T-helper 1 cell treated with Interleukin-12 subunit alpha and Interleukin-12 subunit beta and Interleukin-4 antibody, amounts not matched to agents 30 ng/mL and 1 ng/mL, for 36 hours (primary cell): ENCODE results near the gene TSHZ1. TPM values are rescaled to one million over a fixed set of nuclear protein-coding genes. Genes with fewer than 3 reads are reported as not detected.

Source experiments
- intact Hi-C: fragments of 100-400 bp; cut with micrococcal nuclease; formaldehyde crosslinking; loops from one replicate; pipeline ENCODE4 v1.15.1; 2024
- total RNA-seq: library from RNA; stranded (reverse); gene quantifications from 2 replicates; pipeline ENCODE4 v1.2.3, GENCODE V29; 2022

Gene TSHZ1, protein sequence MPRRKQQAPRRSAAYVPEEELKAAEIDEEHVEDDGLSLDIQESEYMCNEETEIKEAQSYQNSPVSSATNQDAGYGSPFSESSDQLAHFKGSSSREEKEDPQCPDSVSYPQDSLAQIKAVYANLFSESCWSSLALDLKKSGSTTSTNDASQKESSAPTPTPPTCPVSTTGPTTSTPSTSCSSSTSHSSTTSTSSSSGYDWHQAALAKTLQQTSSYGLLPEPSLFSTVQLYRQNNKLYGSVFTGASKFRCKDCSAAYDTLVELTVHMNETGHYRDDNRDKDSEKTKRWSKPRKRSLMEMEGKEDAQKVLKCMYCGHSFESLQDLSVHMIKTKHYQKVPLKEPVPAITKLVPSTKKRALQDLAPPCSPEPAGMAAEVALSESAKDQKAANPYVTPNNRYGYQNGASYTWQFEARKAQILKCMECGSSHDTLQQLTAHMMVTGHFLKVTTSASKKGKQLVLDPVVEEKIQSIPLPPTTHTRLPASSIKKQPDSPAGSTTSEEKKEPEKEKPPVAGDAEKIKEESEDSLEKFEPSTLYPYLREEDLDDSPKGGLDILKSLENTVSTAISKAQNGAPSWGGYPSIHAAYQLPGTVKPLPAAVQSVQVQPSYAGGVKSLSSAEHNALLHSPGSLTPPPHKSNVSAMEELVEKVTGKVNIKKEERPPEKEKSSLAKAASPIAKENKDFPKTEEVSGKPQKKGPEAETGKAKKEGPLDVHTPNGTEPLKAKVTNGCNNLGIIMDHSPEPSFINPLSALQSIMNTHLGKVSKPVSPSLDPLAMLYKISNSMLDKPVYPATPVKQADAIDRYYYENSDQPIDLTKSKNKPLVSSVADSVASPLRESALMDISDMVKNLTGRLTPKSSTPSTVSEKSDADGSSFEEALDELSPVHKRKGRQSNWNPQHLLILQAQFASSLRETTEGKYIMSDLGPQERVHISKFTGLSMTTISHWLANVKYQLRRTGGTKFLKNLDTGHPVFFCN (N-terminal part only)
- 14.9 and 15.5 TPM in 2 replicates for total RNA-seq

DNA sequence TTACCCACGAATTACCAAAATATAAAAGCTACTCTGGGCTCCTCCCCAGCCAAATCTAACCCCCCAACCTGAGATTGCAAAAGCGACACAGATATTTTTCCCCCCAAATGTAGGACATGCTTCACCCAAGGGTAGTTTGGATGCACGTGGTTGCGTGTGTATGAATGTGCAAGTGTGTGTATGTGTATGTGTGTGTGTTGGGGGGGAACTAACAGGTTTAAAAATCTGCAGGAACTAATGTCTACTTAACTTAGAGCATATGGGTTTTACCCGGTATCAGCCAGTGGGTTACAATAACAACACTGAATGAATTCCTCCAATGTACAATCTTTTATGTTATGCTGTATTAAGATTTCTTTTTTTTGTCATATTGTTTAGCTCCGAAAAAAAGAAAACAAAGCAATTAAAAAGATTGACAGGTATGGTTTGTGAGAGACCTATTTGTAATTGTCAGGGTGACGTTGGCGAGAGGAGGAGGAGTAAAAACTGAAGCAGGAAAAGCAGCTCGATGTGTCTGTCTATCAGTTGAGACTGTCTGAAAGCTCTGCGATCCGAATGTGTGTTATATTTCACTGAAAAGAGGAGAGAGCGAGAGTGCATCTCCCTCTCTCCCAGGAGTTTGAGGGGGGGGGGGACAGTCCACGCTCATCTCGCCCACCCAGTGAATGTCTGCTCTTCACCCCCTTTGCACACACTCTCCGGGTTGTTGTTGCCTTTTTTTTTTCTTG lies at the start of gene TSHZ1:
Gene TSHZ1, plus strand, starts transcription at position 524 of the 728 bp plus-strand sequence. CDS start 1,080 bp downstream, outside the sequence.
- intact Hi-C loops: loop anchor here (1.0 to 10.0 kb wide), 14 partner anchors 37 to 1512 kb away; partner anchors contain the start of genes CYB5A, TIMM21 and ZNF407

- intact Hi-C loops: no loop called here
These were observed 49.2 kb upstream of the TSHZ1 start for GRCh38 chr18:75161256-75162028.

DNA sequence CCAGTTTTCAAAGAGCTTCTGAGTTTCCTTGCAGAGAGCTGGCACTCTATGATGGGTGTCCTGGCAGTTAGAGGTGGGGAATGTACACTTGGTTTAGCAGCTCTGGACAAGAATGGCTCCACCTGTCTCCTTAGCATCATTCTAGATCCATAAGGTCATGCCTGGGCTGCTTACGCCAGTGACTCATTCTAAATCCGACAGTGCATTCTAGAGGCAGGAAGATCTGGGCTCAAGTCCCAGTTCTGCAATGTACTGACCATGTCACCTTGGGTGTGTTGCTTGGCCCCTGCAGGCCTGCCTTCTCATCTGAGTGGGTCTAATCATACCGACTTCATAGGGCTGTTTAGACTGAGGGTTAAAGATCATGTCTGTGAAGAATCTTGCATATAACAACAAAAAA lies 48.1 kb upstream of the TSHZ1 start:
- intact Hi-C loops: no loop called here

- intact Hi-C loops: no loop called here
These were observed 47.6 kb upstream of the TSHZ1 start for GRCh38 chr18:75162978-75163377.

- intact Hi-C loops: no loop called here
These were observed 46.9 kb upstream of the TSHZ1 start for GRCh38 chr18:75163736-75164135.

- intact Hi-C loops: no loop called here
These were observed 46.1 kb upstream of the TSHZ1 start for GRCh38 chr18:75164479-75164878.

DNA sequence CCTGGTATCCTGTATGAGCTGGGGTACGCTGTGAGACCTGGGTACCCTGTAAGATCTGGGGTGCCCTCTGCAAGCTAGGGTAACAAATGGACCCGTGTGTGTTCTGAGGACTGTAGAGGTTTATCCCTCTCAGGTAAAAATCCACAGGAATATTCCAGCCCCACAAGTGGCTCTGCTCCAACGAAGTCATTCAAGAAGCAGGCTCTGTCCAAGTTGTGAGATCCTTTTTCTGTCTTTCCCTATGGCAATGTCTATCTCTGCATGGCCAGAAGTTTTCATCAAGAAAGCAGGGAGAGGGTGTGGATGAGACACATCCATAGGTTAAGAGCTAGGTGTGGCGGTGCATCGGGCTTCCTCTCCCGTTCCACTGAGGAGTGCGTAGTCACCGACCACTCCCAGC lies 44.7 kb upstream of the TSHZ1 start:
- intact Hi-C loops: no loop called here

DNA sequence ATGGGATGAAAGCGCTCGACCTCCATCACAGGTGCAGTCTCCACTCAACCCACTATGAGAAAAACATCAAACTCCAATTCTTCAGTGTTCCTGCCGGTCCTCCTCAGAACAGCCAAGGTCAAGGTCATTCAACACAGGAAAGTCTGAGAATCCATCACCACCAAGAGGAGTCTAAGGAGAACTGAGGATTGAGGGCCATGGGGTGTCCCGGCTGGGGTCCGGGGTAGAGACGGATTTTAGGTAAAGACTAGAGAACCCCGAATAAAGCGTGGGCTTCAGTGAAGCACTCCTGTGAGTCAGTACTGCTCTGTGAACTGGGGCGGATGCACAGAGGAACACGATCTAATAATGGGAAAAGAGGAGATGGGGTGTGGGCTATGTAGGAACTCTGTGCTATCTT lies 43.5 kb upstream of the TSHZ1 start:
- intact Hi-C loops: no loop called here

- intact Hi-C loops: no loop called here
These were observed 42.6 kb upstream of the TSHZ1 start for GRCh38 chr18:75167759-75168618.

GRCh38 chr18:75168619-75169018 lies 42.0 kb upstream of the TSHZ1 start:
- intact Hi-C loops: no loop called here

DNA sequence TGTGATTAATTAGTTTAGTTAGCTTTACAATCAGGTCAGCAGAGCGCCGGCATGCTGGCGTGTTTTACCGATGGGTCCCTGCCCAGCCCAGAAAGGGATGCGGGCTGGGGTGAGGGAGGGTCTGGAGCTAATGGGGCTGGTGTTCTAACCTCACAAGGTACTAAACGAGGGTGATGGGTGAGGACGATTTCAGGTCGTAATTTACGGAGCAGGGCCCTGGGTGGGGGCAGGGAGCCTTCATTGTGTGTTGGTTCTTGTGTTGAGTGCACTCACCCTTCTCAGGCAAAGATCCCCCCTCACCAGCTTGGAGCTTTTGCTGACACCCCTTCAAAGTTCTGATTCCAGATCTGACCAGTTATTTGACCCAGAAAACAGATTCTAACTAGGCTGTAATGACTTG lies 41.2 kb upstream of the TSHZ1 start:
- intact Hi-C loops: no loop called here

- intact Hi-C loops: no loop called here
These were observed 40.4 kb upstream of the TSHZ1 start for GRCh38 chr18:75170022-75170789.

- intact Hi-C loops: no loop called here
These were observed 39.7 kb upstream of the TSHZ1 start for GRCh38 chr18:75170916-75171315.

GRCh38 chr18:75172299-75173124 lies 38.1 kb upstream of the TSHZ1 start:
- intact Hi-C loops: no loop called here

DNA sequence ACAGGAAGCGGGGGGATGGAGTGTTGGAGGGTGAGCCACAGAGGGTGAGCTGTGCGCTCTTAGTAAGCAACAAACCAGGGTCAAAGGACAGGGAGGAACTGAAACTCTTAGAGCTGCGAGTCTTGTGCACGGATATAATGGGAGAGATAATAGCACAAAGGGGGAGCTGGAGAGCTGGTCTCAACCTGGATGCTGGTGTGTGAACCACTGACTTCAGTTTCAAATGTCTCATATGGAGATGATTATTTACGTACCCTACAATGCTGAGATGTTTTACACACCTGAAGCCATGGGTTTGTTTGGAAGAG lies 37.5 kb upstream of the TSHZ1 start:
- intact Hi-C loops: no loop called here

- intact Hi-C loops: no loop called here
These were observed 36.9 kb upstream of the TSHZ1 start for GRCh38 chr18:75173738-75174137.

- intact Hi-C loops: no loop called here
These were observed 33.7 kb upstream of the TSHZ1 start for GRCh38 chr18:75176849-75177248.

GRCh38 chr18:75178376-75178775 lies 32.2 kb upstream of the TSHZ1 start:
- intact Hi-C loops: no loop called here
